HepG2 (cell line): ENCODE measurements around the gene DUSP16. TPM values are rescaled to one million over a fixed set of nuclear protein-coding genes. Genes with fewer than 3 reads are reported as not detected.

Source experiments
- AGO2 ChIP-seq: fragments of 200-400 bp; formaldehyde crosslinking; optimal IDR thresholded peaks from 2 replicates; pipeline ENCODE3; 2017; ENCODE audit warnings: mild to moderate bottlenecking, low read depth, low read length, moderate library complexity
- CBFB ChIP-seq: sonication (generic); formaldehyde crosslinking; IDR thresholded peaks from 2 replicates; pipeline ENCODE4 v1.4.0; 2020; ENCODE audit warnings: missing genetic modification reagents
- GABPB1 ChIP-seq: IDR thresholded peaks from 2 replicates; pipeline ENCODE4 v1.6.1; 2016; ENCODE audit warnings: mild to moderate bottlenecking, missing genetic modification reagents, moderate library complexity, missing compliant biosample characterization
- HNF4A ChIP-seq: sonication (generic); formaldehyde crosslinking; IDR thresholded peaks from 2 replicates; pipeline ENCODE4 v1.4.0; 2020; ENCODE audit warnings: missing genetic modification reagents
- MBD4 ChIP-seq: IDR thresholded peaks from 2 replicates; pipeline ENCODE4 v1.6.1; 2012; ENCODE audit warnings: low read length, inconsistent platforms, borderline replicate concordance
- MBNL3 ChIP-seq: fragments of 250-450 bp; sonication (Bioruptor Pico); conservative IDR thresholded peaks from 2 replicates; pipeline ENCODE4 v1.8.0; 2022; ENCODE audit warnings: mild to moderate bottlenecking, inconsistent platforms
- MED8 ChIP-seq: sonication (generic); formaldehyde crosslinking; IDR thresholded peaks from 2 replicates; pipeline ENCODE4 v1.8.1; 2023; ENCODE audit warnings: mild to moderate bottlenecking, missing genetic modification reagents; ENCODE audit not compliant: insufficient replicate concordance
- MTF2 ChIP-seq: sonication (generic); formaldehyde crosslinking; IDR thresholded peaks from 2 replicates; pipeline ENCODE4 v1.5.0; 2020; ENCODE audit warnings: missing genetic modification reagents, borderline replicate concordance
- NR2F6 ChIP-seq, 2 experiments: IDR thresholded peaks; 2 replicates each; pipeline ENCODE4 v1.6.1; 2016; ENCODE audit warnings: antibody characterized with exemption in 1 of 2, mild to moderate bottlenecking in 1 of 2
- POLR2AphosphoS5 ChIP-seq: IDR thresholded peaks from 2 replicates; pipeline ENCODE4 v1.6.1; 2012; ENCODE audit warnings: low read depth, low read length
- SIN3B ChIP-seq: fragments of 150-350 bp; IDR thresholded peaks from 2 replicates; pipeline ENCODE4 v1.6.1; 2014; ENCODE audit warnings: low read length
- SOX5 ChIP-seq: IDR thresholded peaks from 2 replicates; pipeline ENCODE4 v1.6.1; 2016; ENCODE audit warnings: borderline replicate concordance
- TCF7L2 ChIP-seq: IDR thresholded peaks from 2 replicates; pipeline ENCODE4 v1.6.1; 2011; ENCODE audit warnings: mild to moderate bottlenecking, low read depth, low read length, moderate library complexity
- TOPORS ChIP-seq: sonication (generic); formaldehyde crosslinking; IDR thresholded peaks from 2 replicates; pipeline ENCODE4 v1.8.0; 2023; ENCODE audit warnings: mild to moderate bottlenecking, missing genetic modification reagents
- ZBTB20 ChIP-seq: sonication (generic); formaldehyde crosslinking; IDR thresholded peaks from 2 replicates; pipeline ENCODE4 v1.8.1; 2023; ENCODE audit warnings: missing genetic modification reagents, low read depth, mild to moderate bottlenecking, borderline replicate concordance
- ZFYVE20 ChIP-seq: sonication (generic); formaldehyde crosslinking; IDR thresholded peaks from 2 replicates; pipeline ENCODE4 v1.8.0; 2023; ENCODE audit warnings: low read depth, mild to moderate bottlenecking, moderate library complexity, missing genetic modification reagents, borderline replicate concordance
- ZNF331 ChIP-seq: sonication (generic); formaldehyde crosslinking; IDR thresholded peaks from 2 replicates; pipeline ENCODE4 v1.4.0; 2020; ENCODE audit warnings: missing genetic modification reagents
- ZNF572 ChIP-seq: sonication (generic); formaldehyde crosslinking; IDR thresholded peaks from 2 replicates; pipeline ENCODE4 v1.5.1; 2020; ENCODE audit warnings: mild to moderate bottlenecking, missing genetic modification reagents
- ZNF615 ChIP-seq: sonication (generic); formaldehyde crosslinking; IDR thresholded peaks from 2 replicates; pipeline ENCODE4 v1.5.0; 2020; ENCODE audit warnings: mild to moderate bottlenecking, missing genetic modification reagents, borderline replicate concordance
- ZNF672 ChIP-seq: sonication (generic); formaldehyde crosslinking; IDR thresholded peaks from 2 replicates; pipeline ENCODE4 v1.8.1; 2022; ENCODE audit warnings: missing genetic modification reagents
- polyA plus RNA-seq, 8 experiments: library from polyadenylated mRNA; depleted of rRNA in 3 of 8; stranded (reverse) in 7 of 8; unstranded in 1 of 8; fragments of >200 nt; fragmentation: Illumina TruSeq in 4 of 8; extraction: Trizol in 4 of 8; gene quantifications; 2 replicates each; pipeline versions ENCODE4 v1.2.1 to v1.2.3, GENCODE V29; 2011 to 2016; ENCODE audit warnings: low read depth in 4 of 8, missing spikeins in 1 of 8, mixed read lengths in 1 of 8; ENCODE audit not compliant: insufficient read depth in 1 of 8
- total RNA-seq, 5 experiments: library from RNA; depleted of rRNA; stranded (reverse); fragments of >200 nt; fragmentation: Illumina TruSeq; extraction: Trizol; gene quantifications; 2 replicates each; pipeline ENCODE4 v1.2.3, GENCODE V29; 2016; ENCODE audit warnings: low read depth in 1 of 5
- TF ChIP-seq, protein P1 (sequence below): fragments of 450-650 bp; IDR thresholded peaks from 2 replicates; pipeline ENCODE4 v1.6.1; 2017
- TF ChIP-seq, protein P2 (sequence below): sonication (generic); formaldehyde crosslinking; IDR thresholded peaks from 2 replicates; pipeline ENCODE4 v1.9.0; 2022; ENCODE audit warnings: missing genetic modification reagents, mild to moderate bottlenecking, borderline replicate concordance
- TF ChIP-seq, protein P3 (sequence below): fragments of 450-650 bp; IDR thresholded peaks from 2 replicates; pipeline ENCODE4 v1.6.1; 2016
- TF ChIP-seq, protein P4 (sequence below): sonication (generic); formaldehyde crosslinking; IDR thresholded peaks from 2 replicates; pipeline ENCODE4 v1.5.1; 2020; ENCODE audit warnings: missing genetic modification reagents, mild to moderate bottlenecking, borderline replicate concordance

DUSP16 gene
- total and polyA plus RNA-seq, 2 of the 13 experiments (the other 11 are each of a cell fraction or from before 2014, with no cell fraction given): 45.7 to 46.6 TPM

DNA sequence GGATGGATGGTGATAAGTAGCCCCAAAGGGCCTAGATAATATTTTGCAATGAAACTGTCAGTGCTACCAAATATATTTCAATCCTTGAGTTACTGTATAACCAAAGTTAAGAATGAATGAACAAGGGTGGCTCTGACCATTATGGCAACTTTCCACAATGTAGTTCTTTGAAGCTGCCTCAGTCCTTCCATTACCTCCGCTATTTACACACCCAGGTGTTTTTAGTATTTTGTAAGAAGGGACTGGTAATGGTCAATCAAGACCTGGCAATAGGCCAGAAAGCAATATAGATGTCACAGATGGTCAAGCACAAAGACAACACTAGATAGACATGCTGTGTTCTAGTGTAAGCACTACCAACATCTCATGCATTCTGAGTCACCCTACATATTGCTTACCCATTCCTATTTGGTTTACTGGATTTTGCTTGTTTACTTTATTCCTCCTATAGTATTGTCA lies 16.3 kb downstream of the DUSP16 start (continued):
- TF ChIP-seq, protein P1, sequence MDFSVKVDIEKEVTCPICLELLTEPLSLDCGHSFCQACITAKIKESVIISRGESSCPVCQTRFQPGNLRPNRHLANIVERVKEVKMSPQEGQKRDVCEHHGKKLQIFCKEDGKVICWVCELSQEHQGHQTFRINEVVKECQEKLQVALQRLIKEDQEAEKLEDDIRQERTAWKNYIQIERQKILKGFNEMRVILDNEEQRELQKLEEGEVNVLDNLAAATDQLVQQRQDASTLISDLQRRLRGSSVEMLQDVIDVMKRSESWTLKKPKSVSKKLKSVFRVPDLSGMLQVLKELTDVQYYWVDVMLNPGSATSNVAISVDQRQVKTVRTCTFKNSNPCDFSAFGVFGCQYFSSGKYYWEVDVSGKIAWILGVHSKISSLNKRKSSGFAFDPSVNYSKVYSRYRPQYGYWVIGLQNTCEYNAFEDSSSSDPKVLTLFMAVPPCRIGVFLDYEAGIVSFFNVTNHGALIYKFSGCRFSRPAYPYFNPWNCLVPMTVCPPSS: no peak
- TF ChIP-seq GABPB1 (CRISPR knock-in tag) (no peak), MED8 (CRISPR knock-in tag) (peak; percentile 83), HNF4A (peak; percentile 71), MBD4 (peak; percentile 84; the same call in 1 of the 2 replicates), ZNF572 (no peak), TCF7L2 (peak; percentile 79; the same call in 1 of the 2 replicates), SOX5 (peak; percentile 94), ZFYVE20 (CRISPR knock-in tag) (no peak), NR2F6 (IDR thresholded peaks at IDR 0.05) (peak; percentile 72), NR2F6 (CRISPR knock-in tag; IDR thresholded peaks at IDR 0.05) (peak; percentile 82), ZNF672 (no peak), MTF2 (CRISPR knock-in tag) (no peak), AGO2 (no peak), ZNF615 (CRISPR knock-in tag) (no peak), SIN3B (0 out of 2 replicates have a peak, but pooled peaks have one; percentile 27), MBNL3 (CRISPR knock-in tag) (no peak), TOPORS (CRISPR knock-in tag) (no peak), CBFB (CRISPR knock-in tag) (no peak), ZNF331 (CRISPR knock-in tag) (peak; percentile 87; the same call in 1 of the 2 replicates), ZBTB20 (peak; percentile 100), POLR2AphosphoS5 (peak; percentile 34; the same call in 1 of the 2 replicates)
- TF ChIP-seq, protein P2, sequence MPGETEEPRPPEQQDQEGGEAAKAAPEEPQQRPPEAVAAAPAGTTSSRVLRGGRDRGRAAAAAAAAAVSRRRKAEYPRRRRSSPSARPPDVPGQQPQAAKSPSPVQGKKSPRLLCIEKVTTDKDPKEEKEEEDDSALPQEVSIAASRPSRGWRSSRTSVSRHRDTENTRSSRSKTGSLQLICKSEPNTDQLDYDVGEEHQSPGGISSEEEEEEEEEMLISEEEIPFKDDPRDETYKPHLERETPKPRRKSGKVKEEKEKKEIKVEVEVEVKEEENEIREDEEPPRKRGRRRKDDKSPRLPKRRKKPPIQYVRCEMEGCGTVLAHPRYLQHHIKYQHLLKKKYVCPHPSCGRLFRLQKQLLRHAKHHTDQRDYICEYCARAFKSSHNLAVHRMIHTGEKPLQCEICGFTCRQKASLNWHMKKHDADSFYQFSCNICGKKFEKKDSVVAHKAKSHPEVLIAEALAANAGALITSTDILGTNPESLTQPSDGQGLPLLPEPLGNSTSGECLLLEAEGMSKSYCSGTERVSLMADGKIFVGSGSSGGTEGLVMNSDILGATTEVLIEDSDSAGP (CRISPR knock-in tag): no peak
- TF ChIP-seq, protein P3, sequence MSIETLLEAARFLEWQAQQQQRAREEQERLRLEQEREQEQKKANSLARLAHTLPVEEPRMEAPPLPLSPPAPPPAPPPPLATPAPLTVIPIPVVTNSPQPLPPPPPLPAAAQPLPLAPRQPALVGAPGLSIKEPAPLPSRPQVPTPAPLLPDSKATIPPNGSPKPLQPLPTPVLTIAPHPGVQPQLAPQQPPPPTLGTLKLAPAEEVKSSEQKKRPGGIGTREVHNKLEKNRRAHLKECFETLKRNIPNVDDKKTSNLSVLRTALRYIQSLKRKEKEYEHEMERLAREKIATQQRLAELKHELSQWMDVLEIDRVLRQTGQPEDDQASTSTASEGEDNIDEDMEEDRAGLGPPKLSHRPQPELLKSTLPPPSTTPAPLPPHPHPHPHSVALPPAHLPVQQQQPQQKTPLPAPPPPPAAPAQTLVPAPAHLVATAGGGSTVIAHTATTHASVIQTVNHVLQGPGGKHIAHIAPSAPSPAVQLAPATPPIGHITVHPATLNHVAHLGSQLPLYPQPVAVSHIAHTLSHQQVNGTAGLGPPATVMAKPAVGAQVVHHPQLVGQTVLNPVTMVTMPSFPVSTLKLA: peak; percentile 48; the same call in 1 of the 2 replicates
- TF ChIP-seq, protein P4, sequence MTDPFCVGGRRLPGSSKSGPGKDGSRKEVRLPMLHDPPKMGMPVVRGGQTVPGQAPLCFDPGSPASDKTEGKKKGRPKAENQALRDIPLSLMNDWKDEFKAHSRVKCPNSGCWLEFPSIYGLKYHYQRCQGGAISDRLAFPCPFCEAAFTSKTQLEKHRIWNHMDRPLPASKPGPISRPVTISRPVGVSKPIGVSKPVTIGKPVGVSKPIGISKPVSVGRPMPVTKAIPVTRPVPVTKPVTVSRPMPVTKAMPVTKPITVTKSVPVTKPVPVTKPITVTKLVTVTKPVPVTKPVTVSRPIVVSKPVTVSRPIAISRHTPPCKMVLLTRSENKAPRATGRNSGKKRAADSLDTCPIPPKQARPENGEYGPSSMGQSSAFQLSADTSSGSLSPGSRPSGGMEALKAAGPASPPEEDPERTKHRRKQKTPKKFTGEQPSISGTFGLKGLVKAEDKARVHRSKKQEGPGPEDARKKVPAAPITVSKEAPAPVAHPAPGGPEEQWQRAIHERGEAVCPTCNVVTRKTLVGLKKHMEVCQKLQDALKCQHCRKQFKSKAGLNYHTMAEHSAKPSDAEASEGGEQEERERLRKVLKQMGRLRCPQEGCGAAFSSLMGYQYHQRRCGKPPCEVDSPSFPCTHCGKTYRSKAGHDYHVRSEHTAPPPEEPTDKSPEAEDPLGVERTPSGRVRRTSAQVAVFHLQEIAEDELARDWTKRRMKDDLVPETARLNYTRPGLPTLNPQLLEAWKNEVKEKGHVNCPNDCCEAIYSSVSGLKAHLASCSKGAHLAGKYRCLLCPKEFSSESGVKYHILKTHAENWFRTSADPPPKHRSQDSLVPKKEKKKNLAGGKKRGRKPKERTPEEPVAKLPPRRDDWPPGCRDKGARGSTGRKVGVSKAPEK: no peak
